ENCODE data around the gene AUTS2. TPM values are rescaled to one million over a fixed set of nuclear protein-coding genes. Genes with fewer than 3 reads are reported as not detected.
"Not testable (repeated sequence)": the region's sequence is repeated elsewhere in the genome, so short reads cannot be mapped to it uniquely, and the experiment has no call there.

AUTS2 gene
- total RNA-seq, 1 donor from 2014 or later, result 0.20 TPM

- DNase-seq (ENCODE audit: low read depth, low spot score), result no peak
These were observed 184.8 kb downstream of the AUTS2 start for GRCh38 chr7:69782917-69783684.

- DNase-seq (ENCODE audit: low read depth, low spot score), result not testable (repeated sequence)
These were observed 187.9 kb downstream of the AUTS2 start for GRCh38 chr7:69786130-69786529.

DNA sequence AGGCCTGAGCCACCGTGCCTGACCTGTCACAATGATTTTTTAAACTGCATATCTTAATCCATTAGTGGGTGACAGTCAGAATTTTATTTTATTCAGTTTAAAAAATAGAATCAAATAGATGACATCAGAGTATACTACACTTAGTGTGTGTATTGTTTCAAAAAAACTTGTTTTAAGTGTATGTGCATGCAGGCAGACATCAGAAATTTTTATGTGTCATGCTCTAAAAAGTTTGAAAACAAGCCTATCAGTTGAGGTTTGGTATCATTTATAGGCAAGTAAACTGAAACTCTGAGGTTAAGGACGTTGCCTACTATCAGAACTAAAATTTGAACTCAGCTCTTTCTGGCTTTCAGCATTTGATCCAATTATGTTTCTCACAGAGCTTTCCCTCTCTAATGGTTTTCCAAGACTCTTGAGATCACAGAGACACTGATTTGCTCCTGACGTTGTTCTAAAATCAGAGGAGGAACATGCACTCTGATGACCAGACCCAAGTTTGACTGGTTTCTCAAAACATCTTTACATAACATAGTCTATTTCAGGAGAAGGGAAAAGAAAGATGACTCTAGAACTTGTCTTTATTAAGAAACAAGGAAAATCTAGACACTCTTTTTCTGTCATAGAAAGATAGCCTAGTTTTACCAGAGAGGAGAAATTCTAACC lies 188.6 kb downstream of the AUTS2 start:
- DNase-seq (ENCODE audit: low read depth, low spot score), result no peak

DNA sequence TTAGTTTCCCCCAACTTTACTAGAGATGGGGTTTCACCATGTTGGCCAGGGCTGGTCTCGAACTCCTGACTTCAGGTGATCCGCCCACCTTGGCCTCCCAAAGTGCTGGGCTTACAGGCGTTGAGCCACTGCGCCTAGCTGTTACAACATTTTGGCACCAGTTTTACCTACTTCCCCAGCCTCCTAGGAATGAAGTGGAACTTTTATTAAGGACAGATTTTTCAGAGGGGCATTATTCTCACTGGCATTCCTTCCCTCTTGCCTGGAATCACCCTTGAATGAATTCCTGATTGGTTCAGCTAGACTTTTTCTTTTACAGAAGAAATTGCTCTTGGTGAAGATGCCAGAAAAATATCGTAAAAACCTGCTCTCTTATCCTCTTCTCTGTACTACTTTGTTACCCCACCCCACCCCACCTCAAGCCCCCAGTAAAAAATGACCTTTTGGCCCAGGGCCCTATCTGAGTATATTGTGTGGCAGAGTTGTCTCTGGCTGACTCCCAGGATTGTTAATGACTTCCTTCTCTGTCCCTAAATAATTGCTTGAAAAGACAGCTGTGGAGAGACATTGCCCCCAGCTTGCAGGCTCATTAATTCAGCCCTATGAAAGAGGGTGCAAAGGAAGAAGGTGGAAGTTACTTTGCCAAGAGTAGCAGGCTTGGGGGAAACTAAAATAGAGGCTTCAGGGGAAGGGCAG lies 189.6 kb downstream of the AUTS2 start:
- DNase-seq (ENCODE audit: low read depth, low spot score), result no peak

- no peak for DNase-seq (ENCODE audit: low read depth, low spot score)
These were observed 191.3 kb downstream of the AUTS2 start for GRCh38 chr7:69789563-69789962.

DNA sequence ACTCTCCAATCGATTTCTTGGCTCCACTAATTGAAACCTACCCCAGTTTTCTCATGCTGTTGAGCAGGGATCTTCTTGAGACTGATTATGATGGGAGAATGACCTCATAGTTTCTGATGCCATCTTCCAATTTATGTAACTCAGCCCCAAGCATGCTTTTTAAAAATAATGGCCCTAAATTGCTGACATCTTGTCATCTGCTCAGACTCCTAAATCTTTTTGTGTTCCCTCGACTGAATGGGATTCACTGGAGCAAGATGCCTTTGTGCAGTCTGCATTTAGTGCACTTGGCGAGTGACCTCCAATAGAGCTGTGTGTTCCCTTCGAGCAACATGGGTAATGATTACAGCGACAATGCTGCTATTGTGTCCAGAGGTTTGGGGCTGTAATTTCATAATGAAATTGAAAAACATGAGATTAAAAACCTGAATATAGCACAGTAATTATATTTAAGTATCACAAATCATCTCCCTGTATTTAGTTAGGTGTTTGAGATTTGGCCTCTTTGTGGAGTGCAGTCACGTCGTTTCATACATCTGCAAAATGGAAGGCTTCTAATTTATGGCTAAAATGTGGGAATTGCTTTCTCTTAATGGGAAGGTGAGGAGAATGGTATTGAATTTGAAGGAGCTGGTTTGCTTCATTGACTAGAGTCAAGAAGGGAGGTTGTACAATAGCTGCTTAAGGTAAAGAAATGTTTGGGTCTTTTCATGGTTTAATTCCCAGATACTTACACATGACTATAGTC lies 192.9 kb downstream of the AUTS2 start:
- DNase-seq (ENCODE audit: low read depth, low spot score), result no peak

DNA sequence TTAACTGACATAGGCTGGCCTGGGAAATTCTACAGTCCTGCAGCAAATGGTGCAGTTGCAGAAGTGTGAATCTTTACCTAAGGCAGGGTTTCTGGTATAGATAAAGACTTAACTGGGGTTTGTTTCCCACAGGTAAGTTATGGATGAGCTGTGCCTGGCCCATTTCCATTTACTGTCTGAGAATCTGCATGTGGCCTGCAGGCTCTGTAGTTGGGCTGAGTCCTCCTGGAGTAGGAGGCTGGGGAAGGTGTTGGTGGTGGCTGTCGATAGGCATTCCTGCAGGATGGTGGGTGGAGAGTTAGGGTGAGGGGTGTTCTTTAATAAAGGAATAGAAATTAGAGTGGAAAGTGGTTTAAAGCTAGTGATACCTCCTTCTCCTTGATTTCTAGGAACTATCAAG lies 193.5 kb downstream of the AUTS2 start:
- no peak for DNase-seq (ENCODE audit: low read depth, low spot score)

GRCh38 chr7:69795932-69796331 lies 197.7 kb downstream of the AUTS2 start:
- DNase-seq (ENCODE audit: low read depth, low spot score), result no peak

GRCh38 chr7:69796416-69796815 lies 198.1 kb downstream of the AUTS2 start:
- DNase-seq (ENCODE audit: low read depth, low spot score), result no peak

GRCh38 chr7:69799048-69799697 lies 200.9 kb downstream of the AUTS2 start:
- no peak for DNase-seq (ENCODE audit: low read depth, low spot score)

GRCh38 chr7:69799990-69800389 lies 201.7 kb downstream of the AUTS2 start:
- no peak for DNase-seq (ENCODE audit: low read depth, low spot score)

DNA sequence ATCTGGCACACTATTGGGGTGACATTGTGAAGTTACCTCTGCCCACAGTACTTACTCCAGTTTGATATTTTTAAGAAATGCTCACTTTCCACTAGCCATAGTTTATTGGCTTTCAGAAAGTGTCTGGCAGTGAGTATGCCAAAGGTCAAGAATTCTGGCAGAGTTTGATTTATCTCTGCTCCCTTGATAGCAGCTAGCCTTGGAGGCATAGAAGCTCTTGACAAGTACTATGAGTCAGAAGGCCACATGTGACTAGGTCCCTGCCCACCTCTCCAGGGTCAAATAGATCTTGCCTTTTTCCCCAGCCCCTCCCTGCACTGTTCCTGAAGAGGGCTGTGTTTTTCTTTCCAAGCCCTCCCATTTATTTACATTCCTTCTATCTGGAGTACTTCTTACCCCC lies 202.2 kb downstream of the AUTS2 start:
- no peak for DNase-seq (ENCODE audit: low read depth, low spot score)

GRCh38 chr7:69801729-69802682 lies 203.7 kb downstream of the AUTS2 start:
- DNase-seq (ENCODE audit: low read depth, low spot score), result no peak

- DNase-seq (ENCODE audit: low read depth, low spot score), result no peak
These were observed 205.6 kb downstream of the AUTS2 start for GRCh38 chr7:69803699-69804516.

DNA sequence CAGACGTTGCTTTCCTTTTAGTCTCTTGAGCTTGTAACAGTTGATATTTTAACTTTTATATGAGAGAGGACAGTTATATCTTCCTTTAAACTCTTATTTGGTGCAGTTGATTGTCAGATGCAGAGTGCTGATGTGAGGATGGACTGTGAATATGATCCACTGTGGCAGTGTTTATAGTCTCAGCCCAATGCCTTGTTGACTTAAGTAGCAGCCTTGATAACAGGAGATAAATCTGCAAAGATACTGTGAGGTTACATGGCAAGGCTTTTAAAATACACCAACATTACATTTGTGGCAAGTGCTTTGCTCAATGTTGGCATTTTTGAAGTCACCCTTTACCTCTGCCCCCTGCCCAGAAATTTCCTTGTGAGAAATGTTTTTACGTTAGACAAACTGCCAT lies 206.7 kb downstream of the AUTS2 start:
- no peak for DNase-seq (ENCODE audit: low read depth, low spot score)

- no peak for DNase-seq (ENCODE audit: low read depth, low spot score)
These were observed 210.1 kb downstream of the AUTS2 start for GRCh38 chr7:69808391-69808790.

- no peak for DNase-seq (ENCODE audit: low read depth, low spot score)
These were observed 213.4 kb downstream of the AUTS2 start for GRCh38 chr7:69811476-69812308.

- no peak for DNase-seq (ENCODE audit: low read depth, low spot score)
These were observed 214.5 kb downstream of the AUTS2 start for GRCh38 chr7:69812756-69813155.

All from pulmonary artery endothelial cell (primary cell).